ENCODE measurements around the gene SH3PXD2A.

SH3PXD2A gene

DNA sequence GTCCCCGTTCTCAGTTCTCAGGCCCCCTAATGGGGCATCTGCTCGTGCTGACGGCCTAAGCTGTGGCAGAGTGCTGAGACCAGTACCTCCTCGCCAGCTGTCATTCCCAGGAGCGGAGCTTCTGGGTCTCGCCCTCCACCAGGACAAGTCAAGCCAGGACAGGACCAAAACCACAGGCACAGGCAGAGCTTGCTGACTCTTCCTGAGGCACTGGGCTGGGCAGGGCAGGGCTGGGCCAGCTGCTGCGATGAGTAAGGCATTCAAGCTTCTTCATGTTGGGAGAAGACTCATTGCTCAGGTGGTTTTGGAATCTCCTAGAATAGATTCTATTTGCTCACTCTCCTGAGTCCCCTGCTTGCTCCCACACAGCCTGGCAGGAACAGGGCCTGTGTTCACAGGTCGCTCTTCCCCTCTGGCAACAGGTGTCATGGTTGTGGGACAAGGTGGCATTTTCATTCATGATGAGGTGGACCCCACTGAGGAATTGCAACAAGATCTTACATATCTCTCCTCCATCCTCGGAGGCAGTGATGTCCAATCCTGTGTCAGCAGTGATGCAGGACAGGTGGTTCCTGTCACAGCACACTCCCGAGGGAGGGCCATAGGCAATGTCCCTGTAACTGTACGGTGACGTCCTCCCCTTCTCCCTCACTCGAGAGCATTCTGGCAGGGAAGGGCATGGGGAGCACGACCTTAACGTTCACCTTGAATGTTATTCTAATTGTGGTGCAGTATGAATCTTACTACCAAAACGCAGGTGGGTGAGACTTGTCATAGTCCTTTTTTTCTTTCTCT is 17.0 kb upstream of the SH3PXD2A start:
- no peak for DNase-seq

DNA sequence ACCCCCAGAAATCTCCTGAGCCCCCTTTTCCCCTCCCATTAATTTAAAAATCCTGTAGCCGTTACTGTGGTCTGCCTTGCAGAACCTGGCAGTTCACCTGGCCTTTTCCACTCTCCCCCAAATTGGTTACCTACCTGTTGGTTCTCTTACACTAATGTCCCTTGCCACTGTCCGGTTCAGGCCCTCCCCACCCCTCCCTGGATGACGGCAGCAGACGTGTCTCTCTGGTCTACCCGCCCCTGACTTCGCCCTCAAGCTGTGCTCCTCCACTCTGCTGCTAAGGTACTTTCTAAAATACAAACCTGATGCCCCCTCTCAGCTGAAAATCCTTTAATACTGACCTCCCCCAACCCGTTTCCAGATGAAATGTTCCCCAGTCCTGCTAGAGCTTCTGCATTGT is 15.6 kb upstream of the SH3PXD2A start:
- DNase-seq: no peak

DNA sequence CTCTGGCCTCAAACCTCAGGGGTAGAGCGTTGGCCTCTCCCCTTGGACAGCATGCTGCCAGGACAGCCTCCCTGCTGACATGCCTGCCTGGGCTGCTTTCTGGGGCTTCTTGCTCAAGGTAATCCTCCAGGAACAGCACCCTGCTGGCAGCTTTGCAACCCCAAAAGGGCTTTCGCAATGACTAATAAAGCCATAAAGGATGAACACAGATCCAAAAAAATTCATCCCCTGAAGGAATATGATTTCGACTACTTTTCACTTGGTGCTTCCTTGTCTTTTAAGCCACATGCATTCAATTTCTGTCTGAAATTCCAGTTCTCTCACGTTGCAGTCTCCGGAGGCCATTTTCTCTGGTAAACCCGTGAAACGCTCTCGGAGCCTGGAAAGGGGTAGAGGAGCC is 15.1 kb upstream of the SH3PXD2A start:
- DNase-seq: no peak

DNA sequence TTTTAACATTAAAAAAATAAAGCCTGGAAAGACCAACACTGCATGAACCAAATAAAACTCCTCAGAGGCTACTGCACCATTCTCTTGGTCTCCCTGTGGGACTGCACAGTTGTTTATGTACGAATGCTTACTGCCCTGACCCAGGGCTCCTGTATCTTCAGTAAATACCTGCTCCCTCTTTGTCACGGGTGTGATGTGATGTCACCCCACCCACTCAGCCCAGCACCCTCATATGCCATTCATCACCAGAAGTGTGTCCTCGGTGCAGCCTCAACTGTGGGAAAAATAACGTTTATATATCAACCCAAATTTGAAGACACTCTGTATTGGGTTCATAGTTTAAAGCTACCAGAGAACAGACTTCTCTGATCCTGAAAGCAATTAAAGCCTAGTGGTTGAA is 14.0 kb upstream of the SH3PXD2A start:
- no peak for DNase-seq

DNA sequence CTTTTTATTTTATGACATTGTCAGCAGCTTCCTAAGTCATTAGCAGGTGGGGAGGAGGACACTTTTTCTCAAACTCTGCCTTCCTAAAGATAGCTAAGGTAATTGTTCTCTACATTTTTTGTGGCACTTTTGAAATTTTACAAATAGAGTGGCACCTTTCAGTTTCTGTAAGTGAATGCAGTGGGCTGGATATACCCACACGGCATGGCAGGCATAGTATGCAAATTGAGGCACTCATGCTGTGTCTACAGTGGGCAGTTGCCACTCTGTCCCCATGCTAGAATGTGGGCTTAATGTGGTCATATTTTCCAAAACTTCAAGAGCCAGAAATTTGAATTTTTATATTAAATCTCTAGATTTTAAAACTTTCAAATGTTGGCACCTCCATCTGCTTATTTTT is 12.8 kb upstream of the SH3PXD2A start:
- no peak for DNase-seq

DNA sequence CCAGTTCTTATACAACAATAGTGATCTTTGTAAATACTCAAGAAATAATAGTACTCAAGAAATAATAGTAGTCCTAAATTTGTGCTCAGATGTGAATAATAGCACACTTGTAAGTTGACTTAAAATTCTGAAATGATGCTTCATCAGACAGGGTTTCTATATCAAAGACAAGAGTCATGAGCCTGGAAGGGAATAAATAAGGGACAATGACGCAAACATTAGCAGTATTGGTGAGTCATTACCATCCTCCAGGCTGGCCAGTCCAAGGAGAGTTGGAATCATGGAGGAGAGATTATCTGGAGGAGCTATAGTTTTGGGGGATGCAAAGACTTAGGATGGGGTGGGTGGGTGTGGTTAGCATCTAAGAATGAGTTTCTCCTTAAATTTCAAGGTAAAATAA is 6.1 kb upstream of the SH3PXD2A start:
- no peak for DNase-seq

DNA sequence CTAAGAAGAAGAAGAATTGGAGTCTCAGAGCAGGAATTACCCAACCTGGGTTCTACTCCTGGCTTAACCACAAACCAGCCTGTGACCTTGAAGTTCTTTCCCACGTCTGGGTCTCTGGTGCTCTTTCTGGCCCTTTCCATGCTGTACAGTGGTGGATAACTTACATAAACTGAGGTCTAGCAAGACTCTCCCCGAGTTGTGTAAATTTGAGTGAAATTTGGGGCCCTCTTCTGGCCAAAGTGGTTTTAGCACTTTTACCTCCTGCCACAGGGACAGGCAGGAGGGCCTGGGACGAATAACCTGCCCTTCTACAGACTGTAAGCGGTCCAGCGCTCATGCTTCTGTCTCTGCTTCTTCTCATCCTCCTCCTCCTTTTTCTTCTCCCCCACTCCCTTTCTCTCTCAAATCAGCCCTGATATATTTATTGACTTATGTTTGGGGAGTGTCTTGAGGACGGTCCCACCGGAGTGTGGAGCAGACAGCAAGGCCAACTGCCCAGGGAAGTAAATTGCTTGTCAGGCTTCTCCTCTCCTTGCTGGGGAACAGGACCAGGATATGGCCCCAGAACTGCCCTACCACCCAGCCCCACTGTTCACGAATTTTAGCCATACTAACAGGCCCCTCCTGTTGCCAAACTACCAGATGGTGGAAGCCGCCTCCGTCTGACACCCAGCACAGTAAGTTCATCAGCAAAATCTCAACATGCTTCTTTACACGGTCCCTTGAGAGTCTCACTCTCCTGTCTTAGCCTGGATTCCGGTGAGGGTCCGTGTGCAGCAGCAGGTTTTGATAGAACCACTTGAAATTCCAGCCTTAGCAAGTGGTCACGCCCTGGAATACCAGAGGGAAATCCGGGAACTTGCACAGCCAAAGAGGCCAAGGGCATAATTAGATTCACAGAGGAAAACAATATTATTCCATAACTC is 4.0 kb upstream of the SH3PXD2A start:
- DNase-seq: peak; percentile 37

DNA sequence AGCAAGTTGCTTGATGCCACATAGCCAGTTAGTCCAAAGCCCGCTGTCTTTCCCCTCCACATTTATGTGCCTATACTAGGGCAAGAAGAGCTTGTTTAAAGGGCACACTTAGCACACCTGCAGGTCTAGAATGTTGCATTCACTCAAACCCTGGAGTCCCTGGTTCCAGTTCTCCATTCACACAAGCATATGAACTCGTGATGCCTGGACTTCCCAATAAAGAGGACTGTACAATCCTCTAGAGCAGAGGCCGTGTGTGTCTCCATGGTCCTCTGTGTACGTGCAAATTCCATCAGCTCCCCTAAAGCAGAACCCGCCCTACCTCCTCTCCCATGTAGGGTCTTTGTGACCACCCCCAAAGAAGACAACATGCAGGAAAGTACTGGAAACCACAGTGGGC is 3.0 kb upstream of the SH3PXD2A start:
- no peak for DNase-seq

DNA sequence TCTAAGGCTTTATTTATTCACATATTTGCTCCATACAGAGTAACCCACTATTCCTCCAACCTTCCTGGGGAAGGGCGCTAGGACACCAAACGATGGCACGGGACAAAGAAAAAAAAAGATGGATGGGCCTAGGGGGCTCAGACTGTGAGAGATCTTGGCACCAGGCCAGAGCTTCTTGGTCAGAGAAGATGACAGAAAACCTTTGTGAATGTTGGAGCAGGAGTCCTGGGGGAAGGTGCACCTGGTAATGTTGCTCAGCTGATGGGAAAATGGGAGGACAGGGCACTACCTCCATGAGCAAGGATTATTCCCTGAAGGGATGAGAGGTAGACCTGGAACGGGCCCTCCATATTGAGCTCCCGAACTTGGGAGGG is 1.4 kb upstream of the SH3PXD2A start:
- DNase-seq: peak; percentile 22

DNA sequence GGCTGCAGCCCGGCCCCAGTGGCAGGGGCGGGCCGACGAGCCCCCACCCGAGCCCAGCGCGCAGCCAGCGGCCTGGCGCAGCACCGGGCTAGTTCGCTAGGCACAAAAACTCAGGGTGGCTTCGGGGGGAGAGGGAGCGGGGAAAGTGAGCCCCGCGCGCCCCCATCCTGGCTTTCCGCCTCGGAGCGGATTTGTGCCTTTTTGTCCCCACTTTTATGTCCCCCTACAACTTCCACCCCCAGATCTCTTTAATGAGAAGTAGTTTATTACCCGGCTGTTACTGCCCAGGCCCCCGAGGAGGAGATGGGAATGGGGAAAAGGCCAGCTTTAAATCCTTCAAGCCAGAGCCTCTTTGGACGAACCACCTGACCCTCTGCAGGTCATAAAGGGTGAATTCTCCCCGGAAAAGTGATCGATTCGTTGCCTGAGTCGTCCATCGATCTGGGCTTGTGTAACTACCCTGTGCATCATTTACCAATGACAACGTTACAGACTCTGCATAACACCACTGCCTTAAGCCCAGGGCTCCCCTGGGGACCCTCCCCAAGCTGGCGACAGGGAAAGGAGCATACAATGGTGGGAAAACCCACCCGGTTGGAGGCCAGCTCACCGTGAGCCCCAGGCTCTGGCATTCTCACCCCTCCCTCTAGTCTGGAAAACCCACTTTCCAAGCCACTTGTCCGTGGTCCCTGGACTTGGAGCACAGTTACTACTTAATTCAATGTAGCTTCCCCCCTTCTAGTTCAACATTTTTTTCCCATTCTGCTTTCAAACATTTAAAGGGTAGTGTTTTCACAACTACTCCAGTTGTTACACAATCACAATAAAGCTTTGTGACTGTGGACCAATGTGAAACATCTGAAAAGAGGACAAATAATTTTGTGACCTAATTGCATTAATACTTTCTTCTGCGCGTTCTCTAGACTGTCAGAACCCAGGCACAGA is 748 bp upstream of the SH3PXD2A start:
- DNase-seq: peak; percentile 10

DNA sequence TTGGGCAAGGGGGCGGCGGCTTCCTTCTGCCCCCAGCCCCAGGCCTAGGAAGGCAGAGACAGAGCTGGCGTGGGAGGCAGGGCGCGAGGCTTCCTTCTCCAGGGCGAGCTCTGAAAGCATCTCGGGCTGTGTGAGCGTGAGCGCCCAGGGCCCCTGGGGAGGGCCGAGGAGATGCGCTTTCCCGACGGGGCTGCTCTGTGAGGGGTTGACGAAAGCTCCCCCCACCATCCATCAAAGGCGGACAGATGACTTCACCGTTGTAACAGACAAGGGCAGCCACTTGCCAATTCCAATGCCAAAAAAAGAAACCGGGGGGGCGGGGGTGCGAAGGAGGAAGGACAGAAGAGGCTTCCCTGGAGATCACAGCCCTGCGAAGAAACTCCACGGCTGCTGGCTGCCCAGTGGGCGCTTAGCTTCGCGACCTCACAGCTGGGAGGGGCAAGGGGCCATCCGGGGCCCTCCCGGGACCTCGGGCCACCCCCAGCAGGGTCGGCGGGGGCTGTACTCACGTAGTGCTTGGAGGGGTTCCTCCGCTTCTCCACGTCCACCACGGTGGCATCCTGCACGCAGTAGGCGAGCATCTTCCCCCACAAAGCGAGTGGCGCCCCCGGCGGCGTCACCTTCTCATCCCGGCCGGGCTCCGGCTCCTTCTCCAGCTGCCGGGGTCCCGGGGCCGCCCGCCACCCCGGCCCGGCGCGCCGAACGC is 537 bp downstream of the SH3PXD2A start:
- DNase-seq: peak; percentile 33

DNA sequence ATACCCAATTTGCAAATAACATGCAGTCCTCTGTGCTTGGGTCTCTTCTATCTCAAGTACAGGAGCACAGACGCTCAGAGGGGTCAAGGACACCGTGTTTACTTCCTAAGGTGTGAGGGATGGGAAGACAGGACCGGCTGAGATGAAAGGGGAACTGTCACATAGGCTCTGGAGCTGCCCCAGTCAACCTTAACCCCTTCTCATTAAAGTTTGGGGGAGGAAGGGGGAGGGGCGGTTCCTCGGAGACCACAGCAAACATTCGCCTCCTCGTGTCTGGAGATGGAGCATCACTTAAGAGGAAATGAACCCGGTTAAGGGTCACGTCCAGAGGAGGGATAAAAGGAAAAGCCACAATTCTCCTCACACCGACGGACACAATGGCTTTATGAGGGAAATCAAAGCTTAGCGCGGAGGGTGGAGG is 1.1 kb downstream of the SH3PXD2A start:
- no peak for DNase-seq

DNA sequence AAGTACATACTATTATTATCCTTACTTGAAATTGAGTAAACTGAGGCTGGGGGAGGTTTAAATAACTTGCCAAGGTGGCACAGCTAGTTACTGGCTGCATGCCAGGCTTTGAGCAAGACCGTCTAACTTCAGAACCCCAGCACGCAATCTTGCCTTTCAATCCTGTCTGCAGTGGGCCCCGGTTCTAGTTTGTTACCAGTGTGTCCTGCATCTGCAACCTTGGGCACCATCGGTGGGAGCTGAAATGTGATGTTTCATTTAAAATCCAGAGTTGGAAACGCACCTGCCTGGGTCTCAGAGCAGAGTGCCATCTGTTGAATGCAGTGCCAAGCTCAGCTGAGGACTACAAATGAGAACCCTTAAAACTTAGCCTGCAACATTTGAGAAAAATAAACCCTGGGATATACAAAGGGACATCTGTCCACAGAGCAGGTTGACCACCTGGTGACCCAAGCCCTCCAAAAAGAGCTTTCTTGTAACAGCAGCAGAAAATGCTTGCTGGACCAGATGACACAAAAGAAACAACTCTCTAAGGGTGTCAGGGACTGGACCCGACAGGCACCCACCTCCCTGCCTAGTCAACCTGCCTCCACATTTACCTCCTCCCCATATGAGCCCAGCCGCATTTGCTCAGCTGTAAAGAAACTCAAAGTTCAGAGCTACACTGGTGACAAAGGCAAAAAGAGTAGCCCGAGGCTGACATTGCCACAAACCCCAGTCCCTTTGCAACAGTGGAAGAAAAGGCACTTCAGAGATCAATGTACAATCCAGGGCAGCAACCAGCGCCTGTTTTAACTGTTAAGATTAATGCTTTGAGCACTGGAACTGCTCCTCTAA is 1.7 kb downstream of the SH3PXD2A start:
- no peak for DNase-seq

DNA sequence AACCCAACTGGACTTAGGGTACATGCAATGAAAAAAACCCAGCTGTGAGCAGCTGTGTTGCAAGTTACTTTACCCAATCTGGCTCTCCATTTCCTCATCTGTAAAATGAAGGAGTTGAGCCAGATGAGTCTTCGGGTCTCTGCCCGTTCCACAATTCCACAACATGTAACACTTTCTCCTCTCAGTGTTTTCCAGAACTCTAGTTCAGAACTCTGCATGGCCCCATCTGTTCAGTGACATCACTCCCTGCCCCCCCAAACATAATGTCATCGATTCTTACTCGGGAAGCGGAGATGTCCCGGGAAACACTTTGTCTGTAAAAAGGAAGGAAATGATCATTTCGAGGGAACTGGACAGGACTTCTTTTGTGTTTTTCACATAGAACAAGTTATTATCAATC is 2.5 kb downstream of the SH3PXD2A start:
- DNase-seq: no peak

DNA sequence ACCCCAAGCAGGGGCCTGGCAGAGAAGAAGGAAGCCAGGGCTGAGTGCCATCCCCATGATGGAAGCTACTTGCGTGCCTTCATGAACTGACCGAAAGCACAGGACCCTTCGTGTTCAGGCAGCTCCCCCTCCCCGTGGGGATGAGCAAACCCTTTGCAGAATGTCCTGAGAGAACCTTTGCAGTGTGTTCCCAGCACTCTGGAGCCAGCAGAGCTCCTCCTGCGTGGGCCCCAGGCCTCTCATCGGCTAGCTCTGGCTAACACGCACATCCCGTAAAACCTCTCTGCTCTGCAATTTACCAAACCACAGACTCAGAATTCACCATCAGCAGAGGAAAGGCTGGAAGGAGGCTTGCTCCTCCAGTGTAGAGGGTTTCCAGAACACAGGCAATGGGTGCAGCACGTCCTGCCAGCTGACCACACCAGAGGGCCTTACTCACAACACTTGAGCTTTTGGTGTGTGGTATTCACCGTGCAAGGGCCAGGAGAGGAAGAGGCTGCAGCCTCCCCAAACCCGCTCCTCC is 3.1 kb downstream of the SH3PXD2A start:
- DNase-seq: no peak

DNA sequence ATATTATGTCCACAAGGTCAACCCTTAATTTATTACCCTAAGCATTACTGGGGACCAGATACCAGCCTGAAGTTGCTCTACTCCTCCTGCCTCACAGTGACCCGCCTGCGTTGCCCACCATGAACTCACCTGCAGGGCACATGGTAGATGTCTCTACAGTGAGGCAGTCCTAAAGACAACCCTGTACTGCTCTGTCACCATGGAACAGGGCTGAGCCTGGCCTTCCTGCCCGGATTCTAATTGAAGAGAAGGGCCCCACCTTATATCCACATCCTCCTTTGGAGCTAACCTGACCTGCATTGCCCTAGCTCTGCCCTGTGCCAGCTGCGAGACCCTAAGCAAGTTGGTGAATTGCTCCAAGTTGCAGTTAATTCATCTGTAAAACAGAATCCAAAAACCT is 4.1 kb downstream of the SH3PXD2A start:
- DNase-seq: no peak

DNA sequence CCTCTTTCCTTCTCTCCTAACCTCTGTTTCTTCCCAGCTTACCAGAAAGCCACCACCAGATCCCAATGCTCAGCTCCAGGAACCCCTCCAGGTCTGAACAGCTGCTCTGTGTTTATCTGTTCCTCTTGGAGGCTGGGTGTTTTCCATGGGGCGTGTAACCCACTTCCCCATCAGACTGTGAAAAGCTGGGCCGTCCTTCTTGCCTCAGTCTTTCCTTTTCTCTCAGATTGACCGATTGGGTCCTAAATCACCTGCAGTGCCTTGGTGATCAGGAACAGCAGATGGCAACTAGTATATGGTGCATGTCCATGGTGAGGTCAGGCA is 4.8 kb downstream of the SH3PXD2A start:
- no peak for DNase-seq

DNA sequence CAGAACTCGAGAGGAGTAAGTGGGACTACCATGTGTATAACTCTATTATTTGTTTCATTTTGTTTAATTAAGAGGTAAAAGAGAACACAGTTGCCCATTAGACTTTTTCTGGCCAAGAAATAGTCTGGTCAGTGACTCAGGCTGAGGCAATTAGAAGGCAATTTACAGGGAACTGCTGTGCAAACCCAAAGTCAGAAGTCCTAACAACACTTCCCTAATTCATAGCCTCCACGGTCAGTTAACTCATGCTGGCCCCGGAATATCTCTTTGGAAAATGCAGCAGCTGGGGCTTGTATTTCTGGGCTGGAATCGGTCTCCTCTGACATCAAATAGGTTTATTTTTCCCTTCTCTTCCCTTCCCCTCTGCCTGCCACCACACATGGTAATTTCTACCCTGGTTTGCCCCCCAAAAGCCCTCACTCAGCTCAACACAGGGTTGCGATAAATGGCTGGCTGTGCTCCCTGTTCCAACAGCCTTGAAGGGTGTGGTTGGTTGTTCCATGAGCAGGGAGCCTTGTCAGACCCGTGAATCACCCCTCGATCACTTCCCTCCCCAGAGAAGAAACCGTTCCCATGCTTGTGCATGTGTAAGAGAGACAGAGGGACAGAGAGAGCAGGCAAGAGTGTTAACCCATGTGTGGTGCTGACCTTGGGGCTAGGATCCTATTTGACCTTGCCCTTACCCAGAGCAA is 5.3 kb downstream of the SH3PXD2A start:
- no peak for DNase-seq

DNA sequence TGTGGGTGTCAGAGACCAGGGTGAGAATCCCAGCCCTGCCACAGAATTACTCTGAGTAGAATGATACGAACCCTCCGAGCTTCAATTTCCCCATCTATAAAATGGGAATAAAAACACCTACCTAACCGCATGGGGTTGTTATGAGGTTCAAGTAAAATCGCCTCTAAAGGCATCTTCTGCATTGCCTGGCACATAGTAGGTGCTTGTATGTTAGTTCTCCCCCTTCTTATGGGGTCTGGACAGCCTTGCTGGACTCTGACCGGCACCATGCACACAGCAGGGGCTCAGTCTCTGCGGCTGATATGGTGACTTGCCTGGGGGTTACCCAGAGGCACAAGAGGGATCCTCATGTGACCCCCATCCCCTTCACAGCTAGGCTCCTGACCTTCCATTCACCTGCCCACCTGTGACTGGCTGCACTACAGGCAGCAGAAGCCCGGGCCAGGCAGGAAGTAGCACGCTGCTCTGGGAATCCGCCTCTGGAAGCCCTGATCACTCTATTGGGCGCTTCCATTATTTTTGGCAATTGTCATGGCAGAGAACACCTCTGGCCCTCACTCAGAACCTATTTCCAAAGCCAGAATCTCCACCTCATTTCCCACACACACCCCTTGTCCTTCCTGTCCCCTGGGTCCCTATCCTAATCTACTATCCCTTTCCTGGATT is 6.0 kb downstream of the SH3PXD2A start:
- DNase-seq: no peak

DNA sequence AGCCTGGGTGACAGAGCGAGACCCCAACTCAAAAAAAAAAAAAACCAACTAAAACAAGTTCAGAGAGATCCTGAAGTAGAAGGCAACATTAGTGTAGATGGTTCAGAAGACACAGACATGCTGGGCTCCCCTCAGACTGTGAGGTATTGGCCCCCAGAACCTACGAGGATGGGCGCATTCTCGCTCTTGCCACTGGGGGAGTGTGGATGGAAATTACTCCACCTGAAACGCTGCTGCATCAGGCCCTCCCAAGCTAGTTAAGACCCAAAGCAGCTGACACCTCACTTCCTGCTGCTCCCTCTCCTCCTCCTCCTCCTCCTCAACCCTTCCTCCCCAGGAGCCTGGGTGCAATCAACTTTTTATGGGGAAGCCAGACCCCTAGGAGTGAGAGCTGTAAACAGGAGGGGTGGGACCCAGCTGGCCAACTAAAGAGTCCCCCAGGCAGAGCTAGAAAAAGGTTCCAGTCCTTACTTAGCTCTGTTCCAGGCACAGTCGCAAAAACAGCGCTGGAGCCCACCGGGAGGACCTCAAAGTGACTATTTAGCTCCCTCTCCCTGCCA is 7.4 kb downstream of the SH3PXD2A start:
- no peak for DNase-seq
